GM12878 (cell line): ENCODE measurements around the gene DCLRE1B. TPM values are rescaled to one million over a fixed set of nuclear protein-coding genes. Genes with fewer than 3 reads are reported as not detected.

Experiments used
- CHD4 ChIP-seq: fragments of 200-600 bp; sonication (generic); IDR thresholded peaks from 2 replicates; pipeline ENCODE4 v1.6.1; 2016; ENCODE audit warnings: mild to moderate bottlenecking
- CUX1 ChIP-seq: IDR thresholded peaks from 2 replicates; pipeline ENCODE4 v1.6.1; 2012; ENCODE audit warnings: improper control_type of control experiment, low read depth, low read length; ENCODE audit not compliant: insufficient replicate concordance
- E2F8 ChIP-seq: fragments of 450-650 bp; IDR thresholded peaks from 2 replicates; pipeline ENCODE4 v1.6.1; 2018; ENCODE audit warnings: mild to moderate bottlenecking, low read depth, moderate library complexity; ENCODE audit not compliant: partially characterized antibody
- LARP7 ChIP-seq: fragments of 450-650 bp; IDR thresholded peaks from 2 replicates; pipeline ENCODE4 v1.6.1; 2017; ENCODE audit warnings: mild to moderate bottlenecking
- MTA2 ChIP-seq: fragments of 450-650 bp; IDR thresholded peaks from 2 replicates; pipeline ENCODE4 v1.6.1; 2016; ENCODE audit warnings: low read depth, mild to moderate bottlenecking, moderate library complexity
- MXI1 ChIP-seq: fragments of 150-350 bp; IDR thresholded peaks from 2 replicates; pipeline ENCODE4 v1.6.1; 2011; ENCODE audit warnings: low read depth, mild to moderate bottlenecking, inconsistent platforms, low read length, improper control_type of control experiment
- PKNOX1 ChIP-seq: fragments of 450-650 bp; IDR thresholded peaks from 2 replicates; pipeline ENCODE4 v1.6.1; 2016; ENCODE audit warnings: mild to moderate bottlenecking
- SKIL ChIP-seq: fragments of 450-650 bp; IDR thresholded peaks from 2 replicates; pipeline ENCODE4 v1.6.1; 2017; ENCODE audit warnings: mild to moderate bottlenecking, low read depth, inconsistent platforms; ENCODE audit not compliant: poor library complexity, severe bottlenecking
- SP1 ChIP-seq: IDR thresholded peaks from one replicate; pipeline ENCODE4 v1.6.1; 2011; ENCODE audit warnings: low read depth, low read length
- TCF12 ChIP-seq: IDR thresholded peaks from 2 replicates; pipeline ENCODE4 v1.6.1; 2011; ENCODE audit warnings: low read depth, mild to moderate bottlenecking, low read length
- ZBTB11 ChIP-seq: fragments of 450-650 bp; formaldehyde crosslinking; IDR thresholded peaks from 2 replicates; pipeline ENCODE4 v1.5.0; 2022; ENCODE audit warnings: mild to moderate bottlenecking, missing genetic modification characterization
- ZNF384 ChIP-seq: IDR thresholded peaks from 2 replicates; pipeline ENCODE4 v1.6.1; 2012; ENCODE audit warnings: low read depth, mild to moderate bottlenecking, low read length, improper control_type of control experiment, borderline replicate concordance
- ZNF622 ChIP-seq: fragments of 450-650 bp; IDR thresholded peaks from 2 replicates; pipeline ENCODE4 v1.6.1; 2017; ENCODE audit warnings: mild to moderate bottlenecking, inconsistent platforms
- polyA plus RNA-seq, 11 experiments: library from polyadenylated mRNA; depleted of rRNA in 4 of 11; unstranded in 6 of 11; stranded (reverse) in 5 of 11; fragments of >200 nt; fragmentation: Nextera tagmentation in 4 of 11; fragmentation: Illumina TruSeq in 1 of 11; extraction: Ambion mirVana in 4 of 11; extraction: Trizol in 1 of 11; gene quantifications; 1 replicate in 1 of 11; 2 replicates in 10 of 11; pipeline versions ENCODE4 v1.2.1 to v1.2.3, GENCODE V29; 2011 to 2016; ENCODE audit warnings: inconsistent platforms in 2 of 11, missing spikeins in 2 of 11, low read depth in 1 of 11
- total RNA-seq, 4 experiments: library from RNA; depleted of rRNA in 3 of 4; stranded (reverse); fragments of >200 nt in 3 of 4; fragmentation: Illumina TruSeq in 1 of 4; extraction: Trizol in 1 of 4; gene quantifications; 2 replicates each; pipeline versions ENCODE4 v1.2.1 to v1.2.3, GENCODE V29; 2013 to 2021

DCLRE1B gene
- total and polyA plus RNA-seq, 10 of the 15 experiments (the other 5 are each of a cell fraction or from before 2014, with no cell fraction given) = 5.4 to 18.3 (median 13.4) TPM

GRCh38 chr1:113874012-113874879 lies 30.9 kb upstream of the DCLRE1B start (continued):
- TF ChIP-seq ZBTB11 (CRISPR knock-in tag) (no peak), SP1 (no peak), TCF12 (0 out of 2 replicates have a peak, but pooled peaks have one; percentile 13), MTA2 (peak; percentile 77), PKNOX1 (peak; percentile 42; the same call in 1 of the 2 replicates), CHD4 (no peak), MXI1 (no peak), ZNF384 (peak; percentile 25; the same call in 1 of the 2 replicates), CUX1 (peak; percentile 22), LARP7 (no peak), E2F8 (no peak), ZNF622 (no peak), SKIL (peak; percentile 56)
